ENCODE data around the gene ETAA1.

Gene ETAA1

GRCh38 chr2:67408346-67408745 is 11.2 kb downstream of the ETAA1 start:
- Mint-ChIP-seq H3K9me3 (no peaks in the 10 kb centered on the region), H3K27ac (no peak overlapping the region), H3K4me3 (no peak overlapping the region), H3K36me3 (peaks cover 29% of the 10 kb centered on the region), H3K27me3 (no peaks in the 10 kb centered on the region), H3K4me1 (peaks cover 22% of the 10 kb centered on the region)

- H3K4me1 Mint-ChIP-seq: no peaks in the 10 kb centered on the region
- H3K9me3 Mint-ChIP-seq: no peaks in the 10 kb centered on the region
- no peak overlapping the region for H3K4me3 Mint-ChIP-seq
- H3K27ac Mint-ChIP-seq: no peak overlapping the region
- H3K36me3 Mint-ChIP-seq: peaks cover 11% of the 10 kb centered on the region
- H3K27me3 Mint-ChIP-seq: no peaks in the 10 kb centered on the region
Measured at GRCh38 chr2:67412424-67412823, 15.3 kb downstream of the ETAA1 start.

GRCh38 chr2:67414867-67415266 is 17.7 kb downstream of the ETAA1 start:
- H3K27ac Mint-ChIP-seq: no peak overlapping the region
- H3K4me3 Mint-ChIP-seq: no peak overlapping the region
- no peaks in the 10 kb centered on the region for H3K4me1 Mint-ChIP-seq
- H3K36me3 Mint-ChIP-seq: peaks cover 9% of the 10 kb centered on the region
- H3K9me3 Mint-ChIP-seq: no peaks in the 10 kb centered on the region
- no peaks in the 10 kb centered on the region for H3K27me3 Mint-ChIP-seq

- Mint-ChIP-seq H3K9me3 (no peaks in the 10 kb centered on the region), H3K27ac (no peak overlapping the region), H3K27me3 (no peaks in the 10 kb centered on the region), H3K4me3 (no peak overlapping the region), H3K36me3 (peaks cover 3% of the 10 kb centered on the region), H3K4me1 (no peaks in the 10 kb centered on the region)
Measured at GRCh38 chr2:67416136-67416535, 19.0 kb downstream of the ETAA1 start.

GRCh38 chr2:67423489-67423888 is 26.4 kb downstream of the ETAA1 start:
- no peaks in the 10 kb centered on the region for H3K36me3 Mint-ChIP-seq
- no peaks in the 10 kb centered on the region for H3K27me3 Mint-ChIP-seq
- H3K9me3 Mint-ChIP-seq: no peaks in the 10 kb centered on the region
- no peaks in the 10 kb centered on the region for H3K4me1 Mint-ChIP-seq
- no peak overlapping the region for H3K27ac Mint-ChIP-seq
- no peak overlapping the region for H3K4me3 Mint-ChIP-seq

GRCh38 chr2:67436221-67436620 is 39.1 kb downstream of the ETAA1 start:
- peaks cover 5% of the 10 kb centered on the region for H3K36me3 Mint-ChIP-seq
- H3K4me3 Mint-ChIP-seq: no peak overlapping the region
- no peak overlapping the region for H3K27ac Mint-ChIP-seq
- H3K4me1 Mint-ChIP-seq: no peaks in the 10 kb centered on the region
- H3K9me3 Mint-ChIP-seq: peaks cover 15% of the 10 kb centered on the region
- H3K27me3 Mint-ChIP-seq: peaks cover 40% of the 10 kb centered on the region

- Mint-ChIP-seq H3K27ac (no peak overlapping the region), H3K4me1 (no peaks in the 10 kb centered on the region), H3K27me3 (peaks cover 44% of the 10 kb centered on the region), H3K36me3 (peaks cover 2% of the 10 kb centered on the region), H3K4me3 (no peak overlapping the region), H3K9me3 (peaks cover 11% of the 10 kb centered on the region)
Measured at GRCh38 chr2:67437114-67437513, 40.0 kb downstream of the ETAA1 start.

- peaks cover 4% of the 10 kb centered on the region for H3K9me3 Mint-ChIP-seq
- peaks cover 35% of the 10 kb centered on the region for H3K27me3 Mint-ChIP-seq
- no peak overlapping the region for H3K27ac Mint-ChIP-seq
- no peaks in the 10 kb centered on the region for H3K4me1 Mint-ChIP-seq
- H3K36me3 Mint-ChIP-seq: no peaks in the 10 kb centered on the region
- no peak overlapping the region for H3K4me3 Mint-ChIP-seq
Measured at GRCh38 chr2:67438337-67438736, 41.2 kb downstream of the ETAA1 start.

GRCh38 chr2:67445652-67446268 is 48.6 kb downstream of the ETAA1 start:
- no peaks in the 10 kb centered on the region for H3K4me1 Mint-ChIP-seq
- H3K9me3 Mint-ChIP-seq: no peaks in the 10 kb centered on the region
- H3K27me3 Mint-ChIP-seq: peaks cover 11% of the 10 kb centered on the region
- no peak overlapping the region for H3K27ac Mint-ChIP-seq
- no peaks in the 10 kb centered on the region for H3K36me3 Mint-ChIP-seq
- H3K4me3 Mint-ChIP-seq: no peak overlapping the region

GRCh38 chr2:67446491-67446911 is 49.4 kb downstream of the ETAA1 start:
- no peak overlapping the region for H3K27ac Mint-ChIP-seq
- H3K36me3 Mint-ChIP-seq: no peaks in the 10 kb centered on the region
- H3K4me3 Mint-ChIP-seq: no peak overlapping the region
- H3K9me3 Mint-ChIP-seq: no peaks in the 10 kb centered on the region
- H3K4me1 Mint-ChIP-seq: no peaks in the 10 kb centered on the region
- H3K27me3 Mint-ChIP-seq: peaks cover 8% of the 10 kb centered on the region

GRCh38 chr2:67448648-67449047 is 51.5 kb downstream of the ETAA1 start:
- no peaks in the 10 kb centered on the region for H3K4me1 Mint-ChIP-seq
- H3K27ac Mint-ChIP-seq: no peak overlapping the region
- no peaks in the 10 kb centered on the region for H3K9me3 Mint-ChIP-seq
- H3K27me3 Mint-ChIP-seq: peaks cover 9% of the 10 kb centered on the region
- no peak overlapping the region for H3K4me3 Mint-ChIP-seq
- no peaks in the 10 kb centered on the region for H3K36me3 Mint-ChIP-seq

GRCh38 chr2:67451086-67451832 is 54.1 kb downstream of the ETAA1 start:
- Mint-ChIP-seq H3K27me3 (peaks cover 15% of the 10 kb centered on the region), H3K9me3 (no peaks in the 10 kb centered on the region), H3K4me3 (no peak overlapping the region), H3K36me3 (no peaks in the 10 kb centered on the region), H3K27ac (no peak overlapping the region), H3K4me1 (no peaks in the 10 kb centered on the region)

GRCh38 chr2:67453310-67453709 is 56.2 kb downstream of the ETAA1 start:
- H3K4me3 Mint-ChIP-seq: no peak overlapping the region
- H3K36me3 Mint-ChIP-seq: no peaks in the 10 kb centered on the region
- no peaks in the 10 kb centered on the region for H3K9me3 Mint-ChIP-seq
- peaks cover 15% of the 10 kb centered on the region for H3K27me3 Mint-ChIP-seq
- no peaks in the 10 kb centered on the region for H3K4me1 Mint-ChIP-seq
- H3K27ac Mint-ChIP-seq: no peak overlapping the region

GRCh38 chr2:67455219-67456142 is 58.3 kb downstream of the ETAA1 start:
- Mint-ChIP-seq H3K36me3 (no peaks in the 10 kb centered on the region), H3K9me3 (no peaks in the 10 kb centered on the region), H3K27me3 (peaks cover 13% of the 10 kb centered on the region)

GRCh38 chr2:67456428-67456827 is 59.3 kb downstream of the ETAA1 start:
- Mint-ChIP-seq H3K27me3 (peaks cover 12% of the 10 kb centered on the region), H3K9me3 (no peaks in the 10 kb centered on the region), H3K4me3 (no peak overlapping the region), H3K36me3 (no peaks in the 10 kb centered on the region), H3K4me1 (no peaks in the 10 kb centered on the region), H3K27ac (no peak overlapping the region)

More at GRCh38 chr2:67455219-67456142, 58.3 kb downstream of the ETAA1 start:
- no peaks in the 10 kb centered on the region for H3K4me1 Mint-ChIP-seq
- H3K27ac Mint-ChIP-seq: no peak overlapping the region
- no peak overlapping the region for H3K4me3 Mint-ChIP-seq

GRCh38 chr2:67457699-67458098 is 60.6 kb downstream of the ETAA1 start:
- H3K27ac Mint-ChIP-seq: no peak overlapping the region
- H3K4me1 Mint-ChIP-seq: no peaks in the 10 kb centered on the region
- H3K36me3 Mint-ChIP-seq: no peaks in the 10 kb centered on the region
- H3K9me3 Mint-ChIP-seq: no peaks in the 10 kb centered on the region
- peaks cover 10% of the 10 kb centered on the region for H3K27me3 Mint-ChIP-seq
- no peak overlapping the region for H3K4me3 Mint-ChIP-seq

Data from activated naive CD4-positive, alpha-beta T cell treated with anti-CD3 and anti-CD28 coated beads, Interleukin-2, amount 50 U/mL, for 24 hours (primary cell).